HEK293T (cell line): ENCODE measurements around the gene FCHO2.

ENCODE experiments used
- ELF4 ChIP-seq: fragments of 450-650 bp; IDR thresholded peaks from 2 replicates; pipeline ENCODE4 v1.6.1; 2017; ENCODE audit warnings: antibody characterized with exemption
- FOXK2 ChIP-seq: fragments of 450-650 bp; IDR thresholded peaks from 2 replicates; pipeline ENCODE4 v1.6.1; 2016; ENCODE audit warnings: mild to moderate bottlenecking
- L3MBTL2 ChIP-seq: fragments of 450-650 bp; conservative IDR thresholded peaks from 2 replicates; pipeline ENCODE4 v1.6.1; 2016; ENCODE audit warnings: mild to moderate bottlenecking
- SP1 ChIP-seq: fragments of 450-650 bp; IDR thresholded peaks from 2 replicates; pipeline ENCODE4 v1.6.1; 2017
- SUZ12 ChIP-seq: fragments of 450-650 bp; IDR thresholded peaks from 2 replicates; pipeline ENCODE4 v1.6.1; 2016; ENCODE audit warnings: mild to moderate bottlenecking

- TF ChIP-seq SUZ12 (no peak), SP1 (no peak), FOXK2 (no peak), ELF4 (no peak), L3MBTL2 (no peak)
Measured at GRCh38 chr5:73067213-73067612, 111.4 kb downstream of the FCHO2 start.
